Fibroblast of mammary gland (primary cell): Measurements from ENCODE around the gene GJA10.

ENCODE experiments used
- DNase-seq: peaks from one replicate; pipeline ENCODE4 v3.0.0-alpha.2; 2010; ENCODE audit warnings: low read depth
- H3K4me3 ChIP-seq: 2 replicates; pipeline ENCODE4 v1.5.1; 2011; ENCODE audit warnings: low read depth, mild to moderate bottlenecking, low read length, moderate library complexity; ENCODE audit not compliant: control insufficient read depth
- TF ChIP-seq, protein P1 (sequence below): conservative IDR thresholded peaks from 2 replicates; pipeline ENCODE4 v1.5.1; 2011; ENCODE audit warnings: low read depth, low read length, inconsistent platforms; ENCODE audit not compliant: control insufficient read depth, insufficient read depth

Gene GJA10

DNA sequence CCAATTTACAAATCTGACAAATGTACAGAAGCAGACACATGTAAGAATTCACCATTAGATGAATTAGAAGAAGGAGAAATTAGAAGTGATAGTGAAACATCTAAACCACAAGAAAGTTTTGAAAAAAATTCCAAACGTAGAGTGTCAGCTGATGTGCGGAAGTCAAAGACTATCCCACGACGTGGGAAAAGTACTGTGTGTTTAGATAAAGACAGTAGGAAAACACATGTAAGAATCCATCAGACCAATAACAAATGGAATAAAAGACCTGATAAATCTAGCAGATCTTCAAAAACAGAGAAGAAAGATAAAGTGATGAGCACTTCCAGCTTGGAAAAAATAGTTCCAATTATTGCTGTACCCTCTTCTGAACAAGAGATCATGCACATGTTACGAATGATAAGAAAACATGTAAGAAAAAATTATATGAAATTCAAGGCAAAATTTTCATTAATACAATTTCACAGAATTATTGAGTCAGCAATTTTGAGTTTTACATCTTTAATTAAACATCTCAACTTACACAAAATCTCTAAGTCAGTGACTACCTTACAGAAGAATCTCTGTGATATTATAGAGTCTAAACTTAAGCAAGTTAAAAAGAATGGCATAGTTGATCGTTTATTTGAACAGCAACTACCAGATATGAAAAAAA is 28.1 kb upstream of the GJA10 start:
- TF ChIP-seq, protein P1, sequence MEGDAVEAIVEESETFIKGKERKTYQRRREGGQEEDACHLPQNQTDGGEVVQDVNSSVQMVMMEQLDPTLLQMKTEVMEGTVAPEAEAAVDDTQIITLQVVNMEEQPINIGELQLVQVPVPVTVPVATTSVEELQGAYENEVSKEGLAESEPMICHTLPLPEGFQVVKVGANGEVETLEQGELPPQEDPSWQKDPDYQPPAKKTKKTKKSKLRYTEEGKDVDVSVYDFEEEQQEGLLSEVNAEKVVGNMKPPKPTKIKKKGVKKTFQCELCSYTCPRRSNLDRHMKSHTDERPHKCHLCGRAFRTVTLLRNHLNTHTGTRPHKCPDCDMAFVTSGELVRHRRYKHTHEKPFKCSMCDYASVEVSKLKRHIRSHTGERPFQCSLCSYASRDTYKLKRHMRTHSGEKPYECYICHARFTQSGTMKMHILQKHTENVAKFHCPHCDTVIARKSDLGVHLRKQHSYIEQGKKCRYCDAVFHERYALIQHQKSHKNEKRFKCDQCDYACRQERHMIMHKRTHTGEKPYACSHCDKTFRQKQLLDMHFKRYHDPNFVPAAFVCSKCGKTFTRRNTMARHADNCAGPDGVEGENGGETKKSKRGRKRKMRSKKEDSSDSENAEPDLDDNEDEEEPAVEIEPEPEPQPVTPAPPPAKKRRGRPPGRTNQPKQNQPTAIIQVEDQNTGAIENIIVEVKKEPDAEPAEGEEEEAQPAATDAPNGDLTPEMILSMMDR, result no peak
- no peak for DNase-seq
- no peak overlapping the region for H3K4me3 ChIP-seq

GRCh38 chr6:89873721-89874120 is 20.5 kb upstream of the GJA10 start:
- no peak for DNase-seq
- H3K4me3 ChIP-seq, result no peak overlapping the region
- TF ChIP-seq, protein P1, result no peak

- TF ChIP-seq, protein P1, result no peak
- DNase-seq, result no peak
- H3K4me3 ChIP-seq, result no peak overlapping the region
These were observed 19.8 kb upstream of the GJA10 start for GRCh38 chr6:89874438-89874837.

DNA sequence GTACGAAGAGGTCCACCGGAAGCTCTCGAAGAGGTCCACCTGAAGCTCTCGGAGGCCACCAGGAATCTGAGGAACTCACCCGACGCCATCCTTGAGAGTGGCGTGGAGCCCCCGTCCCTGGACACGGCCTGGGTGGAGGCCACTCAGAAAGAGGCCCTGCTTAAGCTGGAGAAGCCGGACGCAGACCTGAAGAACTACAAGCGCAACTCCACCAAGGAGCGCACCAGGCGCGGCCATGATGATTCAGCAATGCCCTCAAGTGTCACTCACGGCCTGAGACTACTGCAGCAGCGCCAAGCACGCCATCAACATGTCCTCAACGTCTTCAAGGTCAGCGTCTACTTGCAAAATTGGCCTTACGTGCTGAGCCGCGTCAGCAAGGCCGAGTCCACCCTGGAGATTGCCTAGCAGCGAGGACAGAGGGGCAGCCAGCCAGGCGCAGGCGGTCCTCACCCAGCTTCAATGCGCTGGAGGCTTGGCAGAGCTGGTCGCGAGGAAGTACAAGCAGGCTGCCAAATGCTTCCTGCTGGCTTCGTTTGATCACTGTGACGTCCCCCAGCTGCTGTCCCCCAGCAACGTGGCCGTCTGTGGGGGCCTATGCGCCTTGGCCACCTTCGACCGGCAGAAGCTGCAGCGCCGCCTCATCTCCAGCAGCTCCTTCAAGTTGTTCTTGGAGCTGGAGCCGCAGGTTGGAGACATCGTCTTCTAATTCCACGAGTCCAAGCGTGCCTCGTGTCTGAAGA is 7.7 kb upstream of the GJA10 start:
- no peak overlapping the region for H3K4me3 ChIP-seq
- DNase-seq, result no peak
- TF ChIP-seq, protein P1, result no peak

DNA sequence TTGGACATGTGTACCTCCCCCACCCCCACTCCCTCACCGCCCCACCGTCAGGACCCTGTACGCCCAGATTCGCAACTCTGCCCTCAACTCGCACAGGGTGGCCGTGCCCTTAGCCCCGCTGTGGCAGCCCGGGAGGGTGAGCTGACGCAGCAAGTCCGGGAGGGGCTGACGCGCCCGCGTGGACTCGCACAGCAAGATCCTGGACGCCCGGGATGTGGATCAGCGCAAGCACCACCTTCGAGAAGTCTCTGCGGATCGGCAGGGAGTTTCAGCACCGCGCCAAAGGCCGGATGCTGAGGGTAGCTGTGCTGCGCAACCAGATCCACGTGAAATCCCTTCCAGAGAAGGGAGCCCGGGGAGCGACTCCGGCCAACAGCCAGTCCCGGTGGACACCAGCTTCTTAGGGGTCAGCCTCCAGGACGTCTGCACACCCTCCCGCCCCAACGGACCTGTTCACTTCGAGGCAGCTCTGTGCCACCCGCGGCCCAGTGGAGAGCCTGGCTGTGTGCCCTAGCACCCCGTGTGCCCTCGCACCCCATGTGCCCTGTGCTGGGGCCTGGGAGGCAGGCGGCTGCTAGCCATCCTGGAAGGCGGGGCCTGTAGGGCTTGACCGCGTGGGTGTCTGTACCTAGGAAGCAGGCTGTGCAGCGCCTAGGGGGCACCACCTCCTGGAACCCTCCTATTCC is 6.7 kb upstream of the GJA10 start:
- peak; percentile 6 for DNase-seq
- TF ChIP-seq, protein P1, result no peak
- H3K4me3 ChIP-seq, result no peak overlapping the region

GRCh38 chr6:89888138-89888514 is 6.1 kb upstream of the GJA10 start:
- DNase-seq, result no peak
- H3K4me3 ChIP-seq, result no peak overlapping the region
- TF ChIP-seq, protein P1, result no peak
